Measurements from ENCODE around the gene NINL.

DNA sequence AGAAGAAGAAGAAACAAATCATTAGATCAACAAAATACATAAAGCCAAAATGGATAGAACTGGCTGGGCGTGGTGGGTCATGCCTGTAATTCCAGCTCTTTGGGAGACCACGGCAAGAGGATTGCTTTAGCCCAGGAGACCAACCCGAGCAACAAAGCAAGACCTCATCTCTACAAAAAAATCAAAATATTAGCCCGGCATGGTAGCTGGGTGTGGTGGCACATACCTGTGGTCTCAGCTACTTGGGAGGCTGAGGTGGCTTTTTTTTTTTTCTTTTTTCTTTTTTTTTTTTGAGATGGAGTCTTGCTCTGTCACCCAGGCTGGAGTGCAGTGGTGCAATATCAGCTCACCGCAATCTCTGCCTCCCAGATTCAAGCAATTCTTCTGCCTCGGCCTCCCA lies 21.5 kb downstream of the NINL start:
- TF ChIP-seq POLR2A (IDR thresholded peaks at IDR 0.05) (no peak), CTCF (IDR thresholded peaks at IDR 0.05) (no peak)

Measured in Peyer's patch (tissue), 4 donors.